Stomach (tissue), 4 donors: ENCODE results near the gene TEX29.

ENCODE experiments used
- CTCF ChIP-seq, 7 experiments: fragments of 450-650 bp in 4 of 7; fragments of 200-600 bp in 3 of 7; sonication (generic) in 3 of 7; IDR thresholded peaks; one replicate each; pipeline ENCODE4 v1.5.1; 2016 to 2019; ENCODE audit warnings: antibody characterized with exemption in 7 of 7, control low read depth in 2 of 7, mild to moderate bottlenecking in 1 of 7
- EP300 ChIP-seq: sonication (generic); formaldehyde crosslinking; IDR thresholded peaks from one replicate; pipeline ENCODE4 v1.6.1; 2017; ENCODE audit warnings: antibody characterized with exemption
- POLR2AphosphoS5 ChIP-seq, 3 donors: sonication (generic); formaldehyde crosslinking; IDR thresholded peaks; one replicate each; pipeline ENCODE4 v1.6.1; 2016; ENCODE audit warnings: antibody characterized with exemption in 3 of 3

GRCh38 chr13:111345682-111346081, 25.2 kb downstream of the TEX29 start:
- no peak for TF ChIP-seq POLR2AphosphoS5 (IDR thresholded peaks at IDR 0.05)
- no peak for TF ChIP-seq EP300
- TF ChIP-seq CTCF (IDR thresholded peaks at IDR 0.05), result no peak
